HK-2 (cell line): ENCODE data around the gene CLEC11A.

Source experiments
- DNase-seq: peaks from one replicate; pipeline ENCODE4 v3.0.0-alpha.2; 2018; ENCODE audit not compliant: unreplicated experiment

CLEC11A gene

DNA sequence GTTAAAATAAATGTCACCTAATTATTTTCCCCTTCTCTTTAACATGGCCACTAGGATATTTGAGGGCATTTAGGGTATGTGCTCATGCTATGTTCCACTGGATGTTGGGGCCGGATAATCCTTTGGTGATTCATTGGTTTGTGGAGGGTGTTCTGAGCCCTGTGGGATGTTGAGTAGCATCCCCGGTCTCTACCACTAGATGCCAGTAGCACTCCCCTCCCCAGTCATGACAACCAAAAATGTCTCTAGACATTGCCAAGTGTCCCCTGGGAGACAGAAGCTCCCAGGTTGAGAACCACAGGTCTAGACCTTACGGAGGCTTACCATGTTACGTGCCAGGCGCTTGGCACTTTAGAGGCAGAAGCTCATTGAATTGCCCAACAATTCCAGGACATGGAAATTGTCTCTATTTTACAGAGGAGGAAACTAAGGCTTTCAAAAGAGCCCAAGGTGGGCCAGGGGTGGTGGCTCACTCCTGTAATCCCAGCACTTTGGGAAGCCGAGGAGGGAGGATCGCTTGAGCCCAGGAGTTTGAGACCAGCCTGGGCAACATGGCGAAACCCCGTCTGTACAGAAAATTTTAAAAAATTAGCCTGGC is 17.6 kb upstream of the CLEC11A start:
- DNase-seq: peak; percentile 67

DNA sequence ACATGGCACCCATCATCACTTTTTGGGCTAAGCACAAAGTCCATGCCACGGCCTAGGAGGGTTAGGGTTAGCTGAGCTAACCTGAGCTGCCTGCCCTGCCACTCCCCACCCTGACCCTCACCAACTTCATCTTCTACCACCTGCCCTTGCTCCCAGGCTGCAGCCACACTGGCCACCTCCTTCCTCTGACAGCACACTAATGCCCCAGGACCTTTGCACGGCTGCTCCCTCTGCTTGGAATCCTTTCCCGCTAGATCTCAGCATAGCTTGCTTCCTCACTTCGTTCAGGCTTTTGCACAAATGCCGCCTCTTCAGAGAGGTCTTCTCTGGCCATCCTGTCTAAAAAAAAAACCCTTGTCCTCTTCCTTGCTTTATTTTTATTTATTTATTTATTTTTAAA is 16.8 kb upstream of the CLEC11A start:
- no peak for DNase-seq

DNA sequence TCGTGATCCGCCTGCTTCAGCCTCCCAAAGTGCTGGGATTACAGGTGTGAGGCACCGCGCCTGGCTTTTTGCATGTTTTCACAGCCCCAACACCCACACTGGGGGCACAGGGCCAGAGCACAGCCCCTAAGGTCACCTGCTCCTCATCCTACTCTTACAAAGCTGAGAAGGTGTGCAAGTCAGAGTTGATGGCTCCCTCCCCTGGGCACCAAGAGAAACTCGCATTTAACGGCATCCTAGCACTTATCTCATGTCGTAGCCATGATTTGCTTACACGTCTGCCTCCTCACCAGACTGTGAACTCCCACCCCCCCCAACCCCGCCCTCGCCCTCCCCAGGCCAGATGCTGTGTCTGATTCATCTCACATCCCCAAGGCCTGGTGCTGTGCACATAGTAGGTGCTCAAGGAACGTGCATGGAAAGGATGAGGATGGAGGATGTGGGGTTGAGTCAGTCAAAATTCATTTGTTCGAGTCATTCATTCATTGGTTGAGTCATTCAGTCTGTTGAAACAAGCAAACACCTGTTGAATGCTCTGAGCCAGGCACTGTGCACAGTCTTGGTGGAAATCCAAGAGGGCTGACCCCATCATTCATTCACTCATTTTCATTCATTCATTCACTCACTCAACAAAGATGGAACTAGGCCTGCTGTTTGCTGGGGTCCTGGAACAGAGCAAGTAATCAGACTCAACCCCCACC is 14.8 kb upstream of the CLEC11A start:
- DNase-seq: no peak

DNA sequence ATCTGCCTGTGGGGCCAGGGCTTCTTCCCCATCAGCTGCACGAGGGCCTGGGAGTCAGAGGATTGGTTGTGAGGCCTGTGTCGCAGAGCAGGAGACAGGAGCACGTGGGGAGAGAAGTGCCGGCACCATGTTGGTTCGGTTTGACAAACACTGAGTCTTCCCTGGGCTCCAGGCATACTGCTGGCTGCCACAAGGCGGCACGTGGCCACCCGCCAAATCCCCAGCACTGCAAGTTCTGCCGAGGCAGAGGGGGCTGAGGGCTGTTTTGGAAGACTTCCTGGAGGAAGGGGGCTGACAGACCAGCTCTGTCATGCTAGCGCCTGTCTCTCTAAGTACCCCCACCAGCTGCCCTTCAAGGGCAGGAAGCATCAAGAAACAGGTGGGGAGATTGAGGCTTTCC is 13.1 kb upstream of the CLEC11A start:
- DNase-seq: no peak

DNA sequence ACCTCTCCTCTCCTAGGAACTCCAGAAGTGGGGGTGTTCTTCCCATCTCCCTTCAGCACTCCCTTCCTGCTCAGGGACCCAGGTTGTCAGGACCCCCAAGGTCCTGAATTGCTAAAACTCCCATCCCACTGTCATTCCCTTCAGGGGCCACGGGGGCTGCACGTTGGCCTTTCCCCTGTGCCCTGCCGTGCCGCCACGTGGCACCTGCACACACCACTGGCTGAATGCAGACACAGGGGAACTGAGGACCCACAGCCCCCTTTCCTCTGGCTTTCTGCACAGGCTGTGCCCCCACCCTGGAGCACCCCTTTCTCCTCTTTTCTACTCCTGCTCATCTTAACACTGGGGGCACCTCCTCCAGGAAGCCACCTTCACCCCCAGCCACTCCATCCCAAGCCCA is 12.6 kb upstream of the CLEC11A start:
- no peak for DNase-seq

DNA sequence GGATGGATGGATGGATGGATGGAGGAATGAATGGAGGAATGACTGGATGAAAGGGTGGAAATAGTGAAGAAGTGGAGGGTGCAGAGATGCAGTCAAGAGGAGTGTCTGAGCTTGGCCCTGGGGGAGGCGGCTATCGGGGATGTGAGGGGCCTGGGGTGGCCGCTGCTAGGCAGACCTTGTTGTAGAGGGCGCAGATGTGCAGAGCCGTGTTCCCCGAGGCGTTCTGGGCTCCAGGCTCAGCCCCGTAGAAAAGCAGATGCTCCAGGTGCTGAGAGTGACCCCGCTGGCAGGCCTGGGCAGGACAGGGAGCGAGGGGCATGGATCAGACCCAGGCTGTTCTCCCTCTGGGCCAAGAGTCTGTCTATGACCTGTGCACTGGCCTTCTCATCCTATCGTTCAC is 12.0 kb upstream of the CLEC11A start:
- no peak for DNase-seq

DNA sequence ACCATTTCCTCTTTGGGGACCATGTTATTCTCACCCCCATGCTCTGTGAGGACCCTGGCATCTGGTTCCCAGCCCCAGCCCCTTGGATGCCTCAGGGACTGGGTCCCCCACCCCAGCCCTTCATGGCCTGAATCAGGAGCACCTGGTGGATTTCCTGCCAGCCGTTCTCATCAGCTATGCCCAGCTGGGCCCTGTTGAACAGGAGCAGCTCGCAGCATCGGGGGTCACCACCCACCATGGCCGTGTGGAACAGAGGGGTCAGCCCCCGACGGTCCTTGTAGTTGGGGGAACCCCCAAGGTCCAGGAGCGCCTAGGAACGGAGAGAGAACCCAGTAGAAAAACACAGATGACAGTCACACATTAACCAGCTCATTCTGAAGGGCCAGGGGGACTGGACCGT is 11.4 kb upstream of the CLEC11A start:
- DNase-seq: no peak

DNA sequence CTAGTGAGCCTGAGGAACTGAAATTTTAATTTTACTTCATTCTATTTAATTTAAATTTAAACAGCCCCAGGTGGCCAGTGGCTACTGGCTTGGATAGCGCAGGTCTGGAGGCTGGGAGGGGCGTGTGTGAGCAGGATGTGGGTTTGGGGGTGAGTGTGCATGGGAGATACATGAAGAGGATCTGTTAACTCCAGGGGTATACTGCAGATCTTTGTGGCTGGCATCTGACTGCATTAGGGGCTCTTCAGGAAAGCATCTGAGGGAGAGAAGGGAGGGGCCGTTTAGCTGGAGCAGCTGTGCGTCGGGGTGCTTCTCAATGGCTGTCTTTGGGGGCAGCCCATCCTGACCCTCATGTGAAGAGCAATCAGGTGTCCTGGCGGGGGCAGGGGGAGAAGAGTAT is 10.3 kb upstream of the CLEC11A start:
- DNase-seq: no peak

DNA sequence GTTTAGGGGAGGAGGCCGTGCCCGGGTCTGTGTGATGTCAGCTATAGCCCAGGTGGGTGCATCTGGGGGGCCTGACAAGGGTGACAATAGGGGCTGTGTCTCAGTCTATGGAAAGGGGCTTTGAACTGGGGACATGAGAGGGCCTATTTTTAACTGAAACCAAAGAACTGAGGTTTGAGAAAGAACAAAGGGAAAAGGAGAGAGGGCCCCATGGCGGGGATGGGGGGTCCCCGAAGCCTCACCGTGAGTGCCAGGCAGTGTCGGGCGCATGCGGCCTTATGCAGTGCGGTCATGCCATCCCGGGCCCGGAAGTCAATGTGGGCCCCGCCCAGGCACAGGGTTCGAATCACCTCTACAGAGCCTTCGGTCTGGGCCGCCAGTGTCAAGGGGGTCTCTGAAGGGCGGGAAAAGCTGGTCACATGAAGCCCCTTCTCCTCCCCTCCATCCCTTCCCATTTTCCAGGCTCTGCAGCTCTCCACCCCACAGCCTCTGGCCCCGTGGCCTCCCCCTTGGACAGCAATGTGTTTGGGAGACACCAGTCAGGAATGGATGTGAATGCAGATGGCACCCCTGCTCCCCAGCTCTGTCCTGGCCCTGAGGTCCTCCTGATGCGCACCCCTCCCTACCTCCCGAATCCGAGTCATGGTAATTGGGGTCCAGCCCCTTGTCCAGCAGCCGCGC is 9.5 kb upstream of the CLEC11A start:
- no peak for DNase-seq

DNA sequence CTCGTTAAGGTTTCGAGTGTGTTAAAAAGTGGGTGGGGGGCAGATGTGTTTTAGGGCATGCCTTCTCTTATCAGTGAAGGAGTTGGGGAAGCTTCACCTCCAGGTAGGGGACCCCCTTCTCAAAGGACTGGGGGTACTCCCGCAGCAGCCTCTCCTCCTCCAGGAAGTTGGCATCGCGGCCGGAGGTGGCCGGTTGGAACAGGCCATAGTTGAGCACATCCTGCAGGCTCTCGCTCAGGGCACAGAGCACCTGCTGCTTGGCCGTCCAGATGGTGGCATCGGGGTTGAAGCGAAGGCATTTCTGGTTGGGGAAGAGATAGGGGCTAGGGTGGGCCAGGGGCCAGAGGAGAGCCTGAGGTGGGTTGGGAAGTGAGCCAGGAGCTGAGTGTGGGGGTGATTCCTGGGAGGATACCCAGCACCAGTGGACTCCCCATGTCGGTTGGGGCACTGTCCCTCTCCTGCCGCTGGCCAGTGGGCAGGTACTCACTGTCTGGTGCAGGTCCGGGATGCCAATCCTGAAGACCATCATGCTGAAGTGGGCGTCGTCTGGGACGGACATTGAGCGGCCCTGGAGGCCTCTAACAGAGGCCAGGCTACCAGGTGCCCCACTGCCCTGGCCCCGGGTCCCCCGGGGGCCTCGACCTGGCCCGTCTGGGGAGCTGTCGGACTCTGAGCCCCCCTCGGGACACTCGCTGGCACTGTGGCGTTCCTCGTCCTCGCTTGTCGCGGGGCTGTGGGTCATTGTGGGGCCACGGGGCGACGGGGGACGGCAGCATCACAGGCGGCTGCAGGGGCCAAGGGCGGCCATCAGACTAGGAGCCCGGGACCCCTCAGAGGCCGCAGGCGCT is 6.8 kb upstream of the CLEC11A start:
- DNase-seq: no peak

DNA sequence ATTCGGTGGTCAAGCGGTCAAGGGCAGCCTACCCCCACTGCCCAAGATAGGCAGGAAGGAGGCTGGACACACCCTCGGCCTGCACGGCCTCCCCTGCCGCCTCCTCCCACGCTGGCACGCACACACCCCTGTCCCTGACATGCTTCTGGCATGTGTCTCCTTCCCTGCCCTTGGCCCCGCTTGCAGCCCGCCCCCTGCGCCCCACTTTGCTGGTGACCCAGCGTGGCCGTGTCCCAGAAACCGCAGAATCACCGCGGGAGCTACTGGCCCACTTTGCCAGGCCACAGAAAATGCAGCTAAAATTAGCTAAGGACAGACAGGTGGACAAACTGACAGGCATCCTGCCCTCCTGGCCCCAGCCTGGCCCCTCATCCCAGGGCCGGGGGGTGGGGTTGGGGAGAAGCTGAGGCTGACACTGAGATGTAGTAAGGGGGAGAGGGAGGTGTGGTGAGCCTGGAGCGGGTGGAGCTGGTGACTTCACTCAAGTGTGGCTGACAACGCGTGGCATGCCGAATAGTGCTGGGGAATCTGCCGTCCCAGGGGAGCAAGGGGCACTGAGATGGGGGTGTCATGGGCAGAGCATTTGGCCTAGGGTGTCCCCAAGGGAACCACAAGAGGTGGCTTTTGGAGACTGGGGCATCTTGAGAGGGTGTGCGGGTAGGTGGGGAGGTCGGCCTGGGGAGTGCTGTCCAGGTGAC is 6.0 kb upstream of the CLEC11A start:
- DNase-seq: no peak

DNA sequence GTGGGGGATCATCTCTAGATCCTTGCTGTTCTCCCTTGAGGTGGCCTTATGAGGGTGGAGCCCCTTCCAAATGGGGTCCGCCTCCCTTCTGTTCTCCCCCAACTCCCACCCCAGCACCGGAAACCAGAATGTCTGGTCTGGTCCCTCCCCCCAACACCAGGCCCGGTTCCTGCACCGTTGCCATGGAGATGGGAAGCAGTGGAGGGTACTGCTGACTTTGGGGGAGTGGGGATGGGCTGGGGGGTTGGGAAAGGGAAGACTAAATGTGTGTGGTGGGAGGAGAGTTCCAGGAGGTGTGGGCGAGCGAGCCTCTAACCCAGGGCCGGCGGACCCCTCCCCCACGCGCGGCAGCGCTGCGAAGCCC is 5.3 kb upstream of the CLEC11A start:
- DNase-seq: no peak

DNA sequence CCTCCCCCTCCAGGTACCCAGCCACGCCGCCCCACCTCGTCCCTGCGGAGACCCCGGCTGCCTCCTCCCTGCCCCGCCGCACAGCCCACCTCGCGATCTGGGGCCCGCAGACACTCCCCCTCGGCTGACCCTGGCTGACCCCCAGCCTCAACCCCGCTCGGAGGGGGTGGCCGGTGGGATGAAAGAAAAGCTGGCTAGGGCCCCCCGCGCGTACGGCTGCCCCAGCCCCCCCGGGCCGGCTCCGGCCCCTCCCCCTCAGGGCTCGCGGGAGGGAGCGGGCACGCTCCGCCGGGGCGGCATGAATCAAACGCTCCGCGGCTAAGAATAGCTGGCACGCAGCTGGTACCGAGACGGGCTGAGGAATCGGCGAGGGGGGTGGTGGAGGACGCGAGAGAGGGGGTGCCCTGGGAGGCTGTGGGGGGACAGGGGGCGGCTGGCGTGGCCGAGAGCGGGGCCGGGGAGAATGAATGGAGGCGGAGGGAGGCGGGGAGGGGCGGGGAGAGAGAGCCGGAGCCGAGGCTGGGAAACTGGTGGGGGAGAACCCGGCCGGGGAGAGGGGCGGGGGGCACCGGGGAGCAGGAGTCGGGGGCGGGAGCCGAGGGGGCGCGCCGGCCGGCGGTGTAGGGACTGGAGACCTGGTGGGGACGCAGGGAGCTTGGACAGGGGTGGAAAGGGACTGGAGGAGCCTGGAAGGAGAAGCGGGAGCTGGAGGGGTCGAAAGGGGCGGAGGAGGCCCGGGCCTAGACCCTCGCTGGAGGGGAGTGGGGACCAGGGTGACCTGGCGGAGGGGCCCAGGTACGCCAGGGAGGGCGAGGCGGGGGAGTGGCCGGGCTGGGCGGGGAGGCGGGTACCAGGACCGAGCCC is 4.7 kb upstream of the CLEC11A start:
- DNase-seq: no peak

DNA sequence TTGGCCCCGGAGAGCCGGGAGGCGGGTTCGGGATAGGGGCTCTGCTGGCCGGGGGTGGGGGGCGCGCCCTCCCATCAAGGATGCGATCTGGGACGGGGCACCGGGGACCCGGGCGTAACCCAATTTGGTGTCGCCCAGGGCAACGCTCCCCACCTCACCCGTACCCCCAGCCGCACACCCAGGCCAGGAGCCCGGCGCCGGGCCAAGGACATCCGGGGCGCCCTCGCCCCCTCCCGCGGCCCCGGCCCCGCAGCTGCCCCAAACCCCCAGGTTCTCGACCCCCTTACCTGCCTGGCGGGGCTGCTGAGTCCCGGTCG is 4.1 kb upstream of the CLEC11A start:
- no peak for DNase-seq

DNA sequence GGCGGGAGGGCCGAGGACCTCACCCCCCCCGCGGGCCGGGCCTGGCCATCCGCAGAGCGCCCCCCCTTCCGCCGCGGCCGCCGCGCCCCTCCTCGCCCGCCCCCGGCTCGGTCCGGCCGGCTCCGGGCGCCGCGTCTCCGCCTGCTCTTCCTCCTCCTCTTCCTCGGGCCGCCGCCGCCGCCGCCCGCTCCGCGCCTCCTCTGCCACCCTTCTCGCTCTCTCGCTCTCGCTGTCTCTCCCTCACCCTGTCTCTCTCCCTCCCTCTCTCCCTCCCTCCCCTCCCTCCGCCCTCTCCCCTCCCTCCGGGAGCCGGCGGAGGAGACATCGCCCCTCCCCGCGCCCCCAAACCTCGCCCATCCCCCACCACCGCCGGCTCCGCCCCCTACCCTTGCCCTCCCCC is 3.6 kb upstream of the CLEC11A start, which contains the start of gene SHANK1:
Gene SHANK1 (minus strand): TSS at position 237 of the 400 bp plus-strand sequence. CDS start 2,883 bp downstream, outside the sequence.
- DNase-seq: no peak

DNA sequence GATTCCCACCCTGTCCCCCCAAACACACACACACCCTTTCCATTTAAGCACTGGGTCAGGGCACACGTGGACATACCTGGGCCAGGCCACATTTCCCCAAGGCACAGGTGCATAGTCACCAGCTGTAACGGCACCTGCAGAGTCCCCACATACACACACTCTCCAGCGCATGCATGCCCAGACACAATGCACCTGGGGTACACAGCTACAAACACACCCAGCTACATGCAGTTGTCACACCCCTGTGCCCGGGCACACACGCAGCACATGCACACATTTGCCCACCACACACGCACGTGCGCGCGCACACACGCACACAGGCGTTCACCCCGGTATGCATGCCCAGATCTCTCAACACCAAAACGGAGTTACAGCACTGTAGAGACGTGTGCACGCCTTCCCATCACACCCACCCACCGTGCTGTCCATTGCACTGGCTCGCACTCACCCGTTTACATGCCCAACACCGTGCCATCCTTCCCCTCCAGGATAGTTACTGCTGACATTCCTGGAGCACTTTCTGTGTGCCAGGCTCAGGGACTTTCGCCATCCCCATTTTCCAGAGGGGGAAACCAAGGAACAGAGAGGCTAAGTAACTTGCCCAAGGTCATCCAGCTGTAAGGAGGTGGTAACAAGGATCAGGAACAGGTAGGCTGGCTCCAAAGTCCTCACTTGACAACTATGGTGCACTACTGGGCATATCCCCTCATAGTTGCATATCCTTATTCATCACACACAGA is 2.8 kb upstream of the CLEC11A start:
- no peak for DNase-seq

DNA sequence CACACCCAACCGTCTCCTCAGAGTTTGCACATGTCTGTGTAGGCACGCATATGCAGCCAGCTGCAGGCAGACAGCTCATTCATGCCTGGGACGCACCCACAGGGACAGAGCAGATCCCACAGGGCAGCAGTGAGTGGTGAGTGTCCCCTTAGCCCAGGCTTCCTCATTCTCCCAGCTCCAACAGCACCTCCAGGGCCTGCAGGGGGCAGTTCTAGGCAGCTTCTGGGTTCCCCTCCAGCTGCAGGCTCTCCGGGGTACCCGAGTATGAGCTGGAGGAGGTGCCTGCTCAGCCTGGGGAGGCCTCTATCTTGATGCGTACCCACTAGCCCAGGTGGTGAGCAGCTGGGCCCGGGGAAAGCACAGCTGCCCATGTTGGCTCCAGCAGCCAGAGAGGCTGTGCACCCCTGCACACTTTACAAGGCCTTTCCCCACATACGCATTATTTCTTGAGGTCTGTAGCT is 2.2 kb upstream of the CLEC11A start:
- DNase-seq: no peak

DNA sequence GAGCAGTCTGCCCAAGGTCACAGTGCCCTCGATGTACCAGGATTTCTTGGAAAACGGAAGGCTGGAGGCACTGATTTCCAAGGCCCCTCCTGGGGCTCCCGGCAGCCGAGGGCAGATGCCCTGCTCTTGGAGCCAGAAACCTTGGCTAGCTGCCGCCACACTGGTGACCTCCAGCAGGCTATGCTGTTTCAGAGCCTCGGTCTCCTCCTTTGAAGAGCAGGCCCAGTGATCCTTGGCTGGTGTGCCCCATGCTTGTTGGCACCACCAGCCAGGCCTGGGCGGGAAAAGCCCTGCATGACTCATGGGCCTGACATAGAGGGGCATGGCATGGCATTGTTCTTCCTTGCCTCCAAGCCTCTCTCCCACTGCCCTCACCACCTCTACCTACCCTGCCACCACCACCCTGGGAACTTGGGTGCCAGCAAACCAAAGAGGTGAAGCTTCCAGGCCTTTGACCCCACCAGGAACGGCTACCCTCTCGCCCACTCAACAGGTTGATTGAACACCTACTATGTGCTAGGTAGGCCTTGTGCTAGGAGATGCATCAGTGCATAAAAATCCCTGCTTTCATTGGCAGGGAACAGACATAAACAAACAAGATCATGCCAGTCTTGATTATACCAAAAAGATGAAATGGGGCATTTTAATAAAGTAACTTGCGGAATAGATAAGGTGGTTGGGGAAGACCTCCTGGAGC is 1.6 kb upstream of the CLEC11A start:
- DNase-seq: no peak

DNA sequence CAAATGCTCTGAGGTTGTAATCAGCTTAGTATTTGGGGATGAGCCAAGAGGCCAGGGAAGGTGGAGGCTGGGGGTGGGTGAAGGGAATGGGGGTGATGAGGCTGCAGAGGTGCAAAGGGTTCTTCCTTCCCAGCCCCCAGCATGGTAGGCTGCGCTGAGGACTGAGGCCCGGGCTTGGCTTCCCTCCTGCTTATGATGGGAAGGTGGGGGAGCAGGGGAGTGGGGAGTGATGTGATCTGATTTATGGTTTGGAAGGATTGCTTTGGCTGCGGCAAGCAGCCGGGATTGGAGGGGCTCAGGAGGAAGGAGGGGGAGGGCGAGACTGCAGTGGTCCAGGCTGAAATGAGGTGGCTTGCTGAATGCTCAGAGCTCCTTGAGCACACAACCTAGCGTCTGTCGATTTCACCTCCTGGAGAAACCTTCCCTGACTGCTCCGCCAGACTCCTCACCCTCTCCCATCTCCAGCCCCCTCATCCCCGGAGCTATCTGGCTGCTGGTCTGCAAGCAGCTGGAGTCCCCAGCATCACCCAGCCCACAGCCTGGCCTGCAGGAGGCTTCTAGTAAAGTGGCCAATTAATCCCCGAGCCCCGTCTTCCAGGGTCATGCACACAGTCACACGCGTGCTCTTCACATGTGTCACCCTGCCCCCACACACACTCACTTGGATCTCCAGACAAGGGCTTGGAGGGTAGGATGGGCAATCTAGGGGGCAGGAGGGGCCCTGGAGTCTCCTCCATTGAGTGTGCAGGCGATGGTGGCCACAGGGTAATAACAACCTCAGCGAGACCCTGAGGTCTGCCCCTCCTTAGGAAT is 757 bp upstream of the CLEC11A start:
- no peak for DNase-seq
